Activated T-cell treated with anti-CD3 and anti-CD28 coated beads, Interleukin-2, amount 50 U/mL, for 24 hours (primary cell): ENCODE results near the gene GALT.

ENCODE experiments used
- DNase-seq: peaks from one replicate; pipeline ENCODE4 v3.0.0-alpha.2; 2020
- H3K27ac Mint-ChIP-seq: 2 replicates; pipeline ENCODE4 v1.8.0; 2020; ENCODE audit warnings: mild to moderate bottlenecking, mixed read lengths
- H3K27me3 Mint-ChIP-seq: 2 replicates; pipeline ENCODE4 v1.8.0; 2020; ENCODE audit warnings: mixed read lengths
- H3K36me3 Mint-ChIP-seq: 2 replicates; pipeline ENCODE4 v1.8.0; 2020; ENCODE audit warnings: low read depth, mixed read lengths
- H3K4me1 Mint-ChIP-seq: 2 replicates; pipeline ENCODE4 v1.8.0; 2020; ENCODE audit warnings: low read depth, mixed read lengths
- H3K4me3 Mint-ChIP-seq: 2 replicates; pipeline ENCODE4 v1.8.0; 2020; ENCODE audit warnings: mild to moderate bottlenecking, moderate library complexity, mixed read lengths
- H3K9me3 Mint-ChIP-seq: 2 replicates; pipeline ENCODE4 v1.8.0; 2020; ENCODE audit warnings: mixed read lengths

The GALT gene

GRCh38 chr9:34691936-34692315 lies 45.5 kb downstream of the GALT start:
- no peak overlapping the region for H3K27ac Mint-ChIP-seq
- no peaks in the 10 kb centered on the region for H3K9me3 Mint-ChIP-seq

GRCh38 chr9:34693560-34693959 lies 47.1 kb downstream of the GALT start:
- no peak overlapping the region for H3K4me3 Mint-ChIP-seq

More at GRCh38 chr9:34691936-34692315, 45.5 kb downstream of the GALT start:
- no peak overlapping the region for H3K4me3 Mint-ChIP-seq
- DNase-seq, result no peak
- no peaks in the 10 kb centered on the region for H3K27me3 Mint-ChIP-seq
- H3K36me3 Mint-ChIP-seq, result no peaks in the 10 kb centered on the region
- no peaks in the 10 kb centered on the region for H3K4me1 Mint-ChIP-seq

GRCh38 chr9:34694811-34695210 lies 48.3 kb downstream of the GALT start:
- Mint-ChIP-seq H3K4me3 (no peak overlapping the region), H3K9me3 (no peaks in the 10 kb centered on the region), H3K27ac (no peak overlapping the region), H3K27me3 (no peaks in the 10 kb centered on the region), H3K36me3 (no peaks in the 10 kb centered on the region), H3K4me1 (no peaks in the 10 kb centered on the region)
- no peak for DNase-seq

More at GRCh38 chr9:34693560-34693959, 47.1 kb downstream of the GALT start:
- H3K36me3 Mint-ChIP-seq, result no peaks in the 10 kb centered on the region
- DNase-seq, result no peak
- no peaks in the 10 kb centered on the region for H3K4me1 Mint-ChIP-seq
- no peaks in the 10 kb centered on the region for H3K27me3 Mint-ChIP-seq
- H3K27ac Mint-ChIP-seq, result no peak overlapping the region
- H3K9me3 Mint-ChIP-seq, result no peaks in the 10 kb centered on the region
